ENCODE results near the gene PDZRN4.

DNA sequence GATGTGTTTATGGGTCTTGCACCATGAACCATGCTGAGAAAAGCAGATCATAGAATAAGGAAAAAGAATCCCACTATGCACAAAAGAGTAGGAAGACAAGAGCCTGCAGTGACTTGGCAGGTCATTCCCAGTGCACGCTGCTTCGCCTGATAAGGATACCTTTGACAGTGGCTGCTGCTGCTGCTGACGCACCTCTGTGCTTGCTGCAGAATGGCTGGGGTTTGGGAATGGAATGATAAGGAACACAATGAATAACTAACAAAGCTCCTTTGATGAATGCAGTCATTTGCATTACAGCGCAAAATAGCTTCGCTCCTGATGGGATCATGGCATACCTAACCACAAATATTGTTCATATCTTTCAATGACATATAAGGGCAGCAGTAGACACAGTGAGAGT, 278.7 kb downstream of the PDZRN4 start:
- TF ChIP-seq, protein P1, sequence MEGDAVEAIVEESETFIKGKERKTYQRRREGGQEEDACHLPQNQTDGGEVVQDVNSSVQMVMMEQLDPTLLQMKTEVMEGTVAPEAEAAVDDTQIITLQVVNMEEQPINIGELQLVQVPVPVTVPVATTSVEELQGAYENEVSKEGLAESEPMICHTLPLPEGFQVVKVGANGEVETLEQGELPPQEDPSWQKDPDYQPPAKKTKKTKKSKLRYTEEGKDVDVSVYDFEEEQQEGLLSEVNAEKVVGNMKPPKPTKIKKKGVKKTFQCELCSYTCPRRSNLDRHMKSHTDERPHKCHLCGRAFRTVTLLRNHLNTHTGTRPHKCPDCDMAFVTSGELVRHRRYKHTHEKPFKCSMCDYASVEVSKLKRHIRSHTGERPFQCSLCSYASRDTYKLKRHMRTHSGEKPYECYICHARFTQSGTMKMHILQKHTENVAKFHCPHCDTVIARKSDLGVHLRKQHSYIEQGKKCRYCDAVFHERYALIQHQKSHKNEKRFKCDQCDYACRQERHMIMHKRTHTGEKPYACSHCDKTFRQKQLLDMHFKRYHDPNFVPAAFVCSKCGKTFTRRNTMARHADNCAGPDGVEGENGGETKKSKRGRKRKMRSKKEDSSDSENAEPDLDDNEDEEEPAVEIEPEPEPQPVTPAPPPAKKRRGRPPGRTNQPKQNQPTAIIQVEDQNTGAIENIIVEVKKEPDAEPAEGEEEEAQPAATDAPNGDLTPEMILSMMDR (conservative IDR thresholded peaks at IDR 0.05 in 1 of 2, IDR thresholded peaks at IDR 0.05 in 1 of 2; ENCODE audit: extremely low read depth in 1 of 2, insufficient read depth in 1 of 2, low read depth in 1 of 2, low read length in 2 of 2) = no peak
- TF ChIP-seq EZH2 (IDR thresholded peaks at IDR 0.05; ENCODE audit: borderline replicate concordance, low read length) = no peak
